Subcutaneous abdominal adipose tissue (tissue), 5 donors: ENCODE data around the gene PPP1R36.
A peak's percentile ranks its signal among the peaks of the same experiment; 100 is the strongest.

Experiments used
- H3K27ac ChIP-seq: one replicate; pipeline ENCODE4 v1.7.0; 2013; ENCODE audit warnings: low read depth, mild to moderate bottlenecking, inconsistent platforms, low read length, moderate library complexity
- H3K27me3 ChIP-seq, 5 donors: one replicate each; pipeline ENCODE4 v1.7.0; 2013; ENCODE audit warnings: low read length in 5 of 5, inconsistent platforms in 1 of 5; ENCODE audit not compliant: control insufficient read depth in 5 of 5, insufficient read depth in 4 of 5
- H3K36me3 ChIP-seq, 5 donors: one replicate each; pipeline ENCODE4 v1.7.0; 2013; ENCODE audit warnings: low read length in 5 of 5; ENCODE audit not compliant: control insufficient read depth in 5 of 5, insufficient read depth in 5 of 5
- H3K4me1 ChIP-seq, 5 donors: one replicate each; pipeline ENCODE4 v1.7.0; 2013; ENCODE audit warnings: low read length in 5 of 5, mild to moderate bottlenecking in 3 of 5, moderate library complexity in 1 of 5; ENCODE audit not compliant: control insufficient read depth in 5 of 5, insufficient read depth in 5 of 5
- H3K4me3 ChIP-seq, 5 donors: one replicate each; pipeline ENCODE4 v1.7.0; 2013; ENCODE audit warnings: low read length in 5 of 5, low read depth in 1 of 5
- H3K9ac ChIP-seq, 5 donors: one replicate each; pipeline ENCODE4 v1.7.0; 2013; ENCODE audit warnings: low read length in 5 of 5, mild to moderate bottlenecking in 4 of 5, moderate library complexity in 3 of 5
- H3K9me3 ChIP-seq, 5 donors: one replicate each; pipeline ENCODE4 v1.7.0; 2013; ENCODE audit warnings: low read length in 5 of 5; ENCODE audit not compliant: control insufficient read depth in 5 of 5
- donor health status: healthy.
- donor health status: healthy.
- donor health status: healthy.
- donor health status: healthy.
- donor health status: healthy.

The PPP1R36 gene

GRCh38 chr14:64504897-64505794, 44.6 kb upstream of the PPP1R36 start:
- Histone ChIP-seq H3K4me1 (peaks cover 7 to 65% (median 48%) of the 10 kb centered on the region in 5 donors), H3K27me3 (no peaks in the 10 kb centered on the region), H3K9ac (peak overlapping the region; percentile 75 to 97 (median 90)), H3K36me3 (no peaks in the 10 kb centered on the region), H3K4me3 (peak overlapping the region; percentile 82 to 94 (median 92)), H3K27ac (peak overlapping the region; percentile 99), H3K9me3 (no peaks in the 10 kb centered on the region)

DNA sequence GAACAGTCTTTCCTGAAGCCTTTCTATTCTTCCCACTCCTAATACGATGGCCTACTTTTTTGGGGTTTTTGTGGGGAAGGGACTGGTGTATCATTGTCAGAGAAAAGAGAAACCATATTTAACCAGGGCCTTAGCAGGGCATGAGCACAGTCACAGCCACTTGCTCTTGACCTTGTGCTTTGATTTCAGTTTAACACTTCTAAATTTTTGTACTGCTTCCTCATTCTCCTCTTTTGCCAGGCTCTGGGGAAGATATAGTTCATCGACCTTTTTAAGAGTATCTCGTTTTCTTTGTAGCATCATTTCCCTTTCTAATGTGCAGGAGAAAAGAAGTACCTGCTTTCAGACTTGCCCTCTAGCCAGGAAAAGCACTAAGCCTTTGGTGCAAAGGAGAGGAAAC, 43.0 kb upstream of the PPP1R36 start:
- H3K27ac ChIP-seq = peak overlapping the region; percentile 99
- peak overlapping the region in 3 of 5 donors; percentile 0 to 61 (median 39) for H3K9ac ChIP-seq
- H3K36me3 ChIP-seq = no peaks in the 10 kb centered on the region
- no peaks in the 10 kb centered on the region for H3K27me3 ChIP-seq
- no peaks in the 10 kb centered on the region for H3K9me3 ChIP-seq
- H3K4me1 ChIP-seq = peaks cover 7 to 73% (median 51%) of the 10 kb centered on the region in 5 donors
- H3K4me3 ChIP-seq = peak overlapping the region in 2 of 5 donors; percentile 9 to 52

DNA sequence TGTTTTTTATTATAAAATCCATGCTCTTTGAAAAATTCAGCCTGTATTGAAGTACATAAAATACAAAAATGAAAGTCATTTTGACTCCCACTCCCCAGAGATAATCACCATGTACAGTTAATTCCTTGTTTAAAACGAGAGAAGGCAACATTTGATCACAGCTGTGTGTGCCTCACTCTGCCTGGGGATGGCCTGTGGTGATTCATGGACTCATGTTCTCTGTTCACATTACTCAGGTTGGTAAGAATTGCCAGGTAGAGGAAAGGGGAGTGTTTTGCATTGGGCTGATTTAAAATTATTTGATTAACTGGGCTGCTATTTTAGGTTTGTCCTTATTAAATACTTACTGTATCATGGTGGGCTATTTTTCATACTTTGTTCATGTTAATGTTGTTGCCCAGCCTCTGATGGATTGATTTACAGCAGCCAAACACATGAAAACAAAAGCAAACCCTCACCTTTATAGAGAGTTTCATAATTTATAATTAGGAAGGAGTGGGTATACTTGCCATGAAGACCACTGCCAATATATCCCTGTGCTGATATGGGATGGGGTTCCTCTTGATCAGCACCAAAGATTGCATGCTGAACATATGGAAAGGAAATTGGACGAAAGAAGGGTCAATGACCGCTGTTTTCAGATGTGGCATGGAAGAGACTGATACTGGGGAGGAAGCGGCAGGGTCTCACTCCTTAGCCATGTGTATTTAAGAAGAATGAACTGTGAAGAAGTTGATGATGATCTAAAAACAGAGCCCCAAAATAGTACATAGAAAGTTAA, 42.2 kb upstream of the PPP1R36 start:
- H3K4me3 ChIP-seq = no peak overlapping the region
- H3K27ac ChIP-seq = peak overlapping the region; percentile 99
- no peaks in the 10 kb centered on the region for H3K27me3 ChIP-seq
- H3K9me3 ChIP-seq = no peaks in the 10 kb centered on the region
- H3K9ac ChIP-seq = peak overlapping the region in 1 of 5 donors; percentile 26
- no peaks in the 10 kb centered on the region for H3K36me3 ChIP-seq
- H3K4me1 ChIP-seq = peaks cover 5 to 68% (median 49%) of the 10 kb centered on the region in 5 donors

GRCh38 chr14:64508215-64508776, 41.5 kb upstream of the PPP1R36 start:
- H3K4me1 ChIP-seq = peaks cover 3 to 61% (median 44%) of the 10 kb centered on the region in 5 donors
- no peak overlapping the region for H3K4me3 ChIP-seq
- no peaks in the 10 kb centered on the region for H3K27me3 ChIP-seq
- no peaks in the 10 kb centered on the region for H3K9me3 ChIP-seq
- H3K36me3 ChIP-seq = no peaks in the 10 kb centered on the region
- H3K9ac ChIP-seq = no peak overlapping the region
- peak overlapping the region; percentile 99 for H3K27ac ChIP-seq

GRCh38 chr14:64509036-64509435, 40.7 kb upstream of the PPP1R36 start:
- Histone ChIP-seq H3K4me1 (peaks cover 3 to 60% (median 44%) of the 10 kb centered on the region in 5 donors), H3K27ac (no peak overlapping the region), H3K4me3 (no peak overlapping the region), H3K27me3 (no peaks in the 10 kb centered on the region), H3K36me3 (no peaks in the 10 kb centered on the region), H3K9me3 (no peaks in the 10 kb centered on the region), H3K9ac (no peak overlapping the region)

DNA sequence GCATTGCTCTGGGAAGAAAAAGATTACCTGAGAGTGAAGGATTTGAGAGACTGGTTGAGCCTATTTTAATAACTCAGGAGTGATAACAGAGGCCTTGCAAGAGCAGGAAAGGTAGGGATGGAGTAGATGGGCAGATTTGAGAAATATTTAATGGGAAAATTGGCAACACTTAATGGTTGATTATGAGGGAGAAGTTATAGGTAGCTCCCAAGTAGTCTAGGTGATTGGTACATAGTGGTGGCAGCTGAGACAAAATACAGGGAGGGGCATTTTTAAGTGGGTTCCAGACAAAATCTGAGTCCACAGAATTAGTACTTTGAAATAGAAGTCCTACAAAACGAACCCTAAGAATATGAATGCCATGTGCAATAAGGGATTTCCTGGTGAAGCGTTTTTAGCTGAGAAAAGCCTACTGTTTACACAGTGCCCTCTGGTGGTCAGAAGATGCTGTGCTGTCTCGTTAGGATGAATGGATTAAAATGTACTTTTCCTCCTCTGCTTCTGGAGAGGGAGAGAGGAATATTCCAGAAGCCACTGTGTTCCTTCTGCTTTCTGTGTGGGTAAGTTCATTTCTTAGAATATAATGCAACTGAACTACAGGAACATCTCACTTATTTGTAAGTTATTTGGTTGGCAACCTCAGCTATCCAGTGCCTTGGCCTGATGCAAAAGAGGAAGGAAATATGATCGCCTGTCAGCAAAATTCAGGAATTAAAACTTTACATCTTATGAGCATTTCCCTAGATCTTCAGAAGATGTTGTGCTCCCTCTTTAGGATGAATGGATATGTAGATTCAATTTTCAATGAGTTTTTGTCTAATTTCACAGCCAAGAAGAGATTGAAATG, 38.7 kb upstream of the PPP1R36 start:
- H3K9me3 ChIP-seq = no peaks in the 10 kb centered on the region
- peaks cover 0 to 43% (median 38%) of the 10 kb centered on the region in 5 donors for H3K4me1 ChIP-seq
- H3K27me3 ChIP-seq = no peaks in the 10 kb centered on the region
- no peaks in the 10 kb centered on the region for H3K36me3 ChIP-seq
- H3K9ac ChIP-seq = peak overlapping the region in 2 of 5 donors; percentile 1 to 26
- H3K27ac ChIP-seq = peak overlapping the region; percentile 43
- H3K4me3 ChIP-seq = no peak overlapping the region

DNA sequence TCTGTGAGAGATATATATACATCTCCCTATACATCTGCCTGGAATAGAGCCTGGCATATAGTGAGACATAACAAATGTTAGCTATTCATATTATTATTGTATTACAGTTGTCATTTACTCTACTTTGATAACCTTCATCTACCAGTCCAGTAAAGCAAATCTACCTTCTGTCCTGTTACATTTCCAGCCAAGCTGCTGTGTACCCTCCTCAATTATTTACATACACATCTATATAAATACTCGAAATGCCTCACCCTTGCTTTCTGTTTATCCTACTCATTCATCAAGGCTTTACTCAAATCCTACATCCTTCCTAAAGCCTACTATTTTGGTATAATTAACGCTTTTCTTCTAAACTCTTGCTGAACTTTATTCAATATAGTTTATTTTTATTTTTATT, 36.5 kb upstream of the PPP1R36 start:
- Histone ChIP-seq H3K4me1 (peaks cover 0 to 27% (median 20%) of the 10 kb centered on the region in 5 donors), H3K9me3 (no peaks in the 10 kb centered on the region), H3K4me3 (no peak overlapping the region), H3K27me3 (no peaks in the 10 kb centered on the region), H3K27ac (no peak overlapping the region), H3K36me3 (no peaks in the 10 kb centered on the region), H3K9ac (no peak overlapping the region)

- H3K27ac ChIP-seq = no peak overlapping the region
- peaks cover 0 to 25% (median 20%) of the 10 kb centered on the region in 5 donors for H3K4me1 ChIP-seq
- no peaks in the 10 kb centered on the region for H3K27me3 ChIP-seq
These were observed 34.7 kb upstream of the PPP1R36 start for GRCh38 chr14:64515053-64515452.

DNA sequence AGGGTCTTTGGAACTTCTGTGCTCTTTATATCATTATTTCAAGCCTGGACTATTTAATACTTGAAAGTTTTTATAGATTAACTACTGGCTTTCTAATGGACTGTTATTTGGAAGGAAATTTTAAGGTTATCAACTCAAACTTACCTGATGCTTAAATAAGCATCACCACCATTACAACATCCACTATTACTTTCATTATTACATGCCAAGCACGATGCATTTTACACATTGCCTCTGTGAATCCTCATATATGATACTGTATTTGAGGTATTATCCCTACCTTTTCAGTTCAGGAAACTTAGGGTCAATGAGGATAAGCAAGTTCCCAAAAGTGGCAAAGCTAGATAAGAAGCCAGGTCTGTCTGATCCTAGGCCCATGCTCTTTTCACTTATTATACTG, 32.8 kb upstream of the PPP1R36 start:
- Histone ChIP-seq H3K4me1 (peaks cover 0 to 7% (median 7%) of the 10 kb centered on the region in 5 donors), H3K9ac (no peak overlapping the region), H3K27ac (no peak overlapping the region), H3K27me3 (no peaks in the 10 kb centered on the region), H3K9me3 (no peaks in the 10 kb centered on the region), H3K36me3 (peaks cover under 1 to 7% (median 6%) of the 10 kb centered on the region in 5 donors), H3K4me3 (no peak overlapping the region)

More at GRCh38 chr14:64515053-64515452, 34.7 kb upstream of the PPP1R36 start:
- Histone ChIP-seq H3K9ac (no peak overlapping the region), H3K4me3 (no peak overlapping the region), H3K9me3 (no peaks in the 10 kb centered on the region), H3K36me3 (no peaks in the 10 kb centered on the region)
